GM12873 (cell line): Measurements from ENCODE around the gene CDH4.

Source experiments
- CTCF ChIP-seq: IDR thresholded peaks from 2 replicates; pipeline ENCODE4 v1.5.1; 2012; ENCODE audit warnings: low read depth, mild to moderate bottlenecking, moderate library complexity, low read length, control low read depth; ENCODE audit not compliant: insufficient read depth; ENCODE audit errors: missing control alignments

Gene CDH4

DNA sequence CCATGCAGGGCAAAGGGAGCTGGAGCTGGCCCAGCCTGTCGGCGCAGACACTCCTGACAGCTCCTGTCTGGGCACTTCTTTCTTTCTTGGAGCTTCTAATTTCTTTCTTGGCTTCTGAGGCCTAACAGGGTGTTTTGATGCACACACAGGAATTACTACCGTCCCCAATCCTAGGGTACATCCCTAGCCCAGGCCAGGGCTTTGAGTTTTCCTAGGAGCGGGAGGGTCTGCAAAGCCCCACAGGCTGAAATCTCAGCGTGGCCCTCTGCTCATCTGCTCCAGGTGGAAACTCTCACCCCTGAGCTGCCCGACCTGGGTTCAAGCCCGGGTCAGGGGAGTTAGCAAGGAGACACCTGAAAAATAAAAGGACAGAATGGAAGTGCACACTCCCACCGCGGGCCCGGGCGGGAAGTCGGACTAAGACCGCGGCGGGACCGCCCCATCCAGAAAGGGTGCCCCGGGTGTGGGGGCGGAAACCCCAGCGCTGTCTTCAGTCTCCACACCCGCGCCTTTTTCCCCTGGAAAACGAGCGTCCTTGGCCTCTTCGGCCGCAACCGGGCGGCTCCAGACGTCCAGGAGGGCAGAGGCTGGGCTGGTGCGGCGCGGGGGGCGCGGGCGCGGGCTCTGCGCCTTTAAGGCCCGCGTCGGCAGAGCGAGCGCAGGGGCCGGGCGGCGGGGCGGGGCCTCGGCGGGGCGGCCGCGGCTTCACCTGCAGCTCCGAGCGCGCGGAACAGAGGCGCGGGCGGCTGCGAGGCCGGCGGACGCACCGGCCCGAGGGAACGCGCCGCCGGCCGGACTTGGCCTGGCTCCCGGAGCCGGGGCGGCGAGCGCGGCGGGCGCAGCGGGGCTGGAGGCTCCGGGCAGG lies at the start of gene CDH4:
Gene CDH4, plus strand, starts transcription at position 733 of the 865 bp plus-strand sequence.
- TF ChIP-seq CTCF, result no peak

DNA sequence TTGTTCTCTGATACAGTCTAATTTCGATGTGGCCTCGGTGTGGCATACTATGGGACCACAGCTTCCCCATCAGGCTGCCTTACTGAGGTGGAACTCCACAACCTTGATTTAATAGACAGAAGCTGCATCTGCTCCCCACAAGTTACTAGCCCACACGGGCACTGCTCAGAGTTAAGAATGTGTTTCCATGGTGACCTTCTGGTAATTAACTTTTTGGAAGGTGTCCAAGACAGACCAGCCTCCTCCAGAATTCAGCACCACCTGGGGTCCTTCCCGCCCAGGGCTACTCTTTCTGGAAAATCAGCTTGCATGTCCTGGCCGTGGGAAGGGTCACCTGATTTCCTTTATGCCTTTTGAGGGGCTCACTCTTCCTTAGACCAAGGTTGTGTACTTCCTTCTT lies 48.7 kb upstream of the CDH4 start:
- TF ChIP-seq CTCF, result no peak

DNA sequence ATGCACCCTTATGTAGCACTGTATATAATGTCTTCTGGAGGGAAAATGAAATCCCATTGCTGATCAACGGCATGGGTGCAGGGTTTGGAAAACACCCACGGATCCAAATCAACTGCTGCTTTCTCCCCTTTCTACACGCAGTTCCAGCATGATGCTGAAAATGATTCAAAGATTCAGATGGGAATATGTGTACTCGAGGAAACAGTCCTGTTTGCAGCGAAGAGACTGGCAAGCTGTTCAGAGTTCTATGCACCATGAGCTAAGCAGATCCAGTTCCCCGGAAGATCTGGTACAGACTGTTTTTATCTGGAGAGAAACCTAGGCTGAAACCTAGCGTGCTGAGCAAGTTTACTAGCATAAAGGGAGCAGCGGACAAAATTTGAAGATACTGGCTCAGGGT lies 47.9 kb upstream of the CDH4 start:
- TF ChIP-seq CTCF, result no peak

GRCh38 chr20:61205769-61206168 lies 46.3 kb upstream of the CDH4 start:
- TF ChIP-seq CTCF, result no peak

DNA sequence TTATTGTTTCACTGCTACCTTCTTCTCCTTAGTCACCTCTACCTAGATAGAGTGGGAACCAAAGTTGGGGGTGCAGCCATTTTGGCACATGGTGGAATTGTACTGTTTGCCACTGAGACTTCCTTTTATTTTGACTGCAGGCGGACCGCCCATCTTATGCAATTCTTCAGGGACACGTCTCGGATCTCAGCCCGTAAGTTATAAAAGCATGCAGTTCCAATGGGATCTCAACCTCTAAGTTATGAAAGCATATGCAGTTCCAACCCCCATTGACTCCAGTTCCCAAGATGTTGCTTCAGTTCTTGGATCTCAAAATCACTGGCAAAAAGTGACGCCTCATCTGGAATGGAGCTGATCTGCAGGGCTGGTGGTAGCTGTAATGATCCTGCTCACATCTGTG lies 41.2 kb upstream of the CDH4 start:
- TF ChIP-seq CTCF, result no peak

GRCh38 chr20:61217848-61218247 lies 34.2 kb upstream of the CDH4 start:
- TF ChIP-seq CTCF, result no peak

GRCh38 chr20:61219021-61219431 lies 33.0 kb upstream of the CDH4 start:
- no peak for TF ChIP-seq CTCF
